HG02973 (cell line): ENCODE results near the gene PDCD7.
"Not testable (repeated sequence)": the region's sequence is repeated elsewhere in the genome, so short reads cannot be mapped to it uniquely, and the experiment has no call there.

ENCODE experiments used
- ATAC-seq: cut with Tn5 transposase; IDR thresholded peaks from one replicate; pipeline ENCODE4 v1.9.1; 2021; ENCODE audit warnings: moderate library complexity; ENCODE audit not compliant: unreplicated experiment

The PDCD7 gene

GRCh38 chr15:65132878-65133547 lies 595 bp downstream of the PDCD7 start:
- peak; percentile 40 for ATAC-seq

GRCh38 chr15:65130941-65131340 lies 2.7 kb downstream of the PDCD7 start:
- no peak for ATAC-seq

GRCh38 chr15:65115542-65115941 lies 18.1 kb downstream of the PDCD7 start:
- ATAC-seq = no peak

GRCh38 chr15:65115086-65115485 lies 18.5 kb downstream of the PDCD7 start, which contains the start of gene UBAP1L:
UBAP1L (minus strand) TSS chr15:65115200; CDS start chr15:65106215, 8,985 bp downstream.
- ATAC-seq = no peak

- no peak for ATAC-seq
Observed at GRCh38 chr15:65110676-65111292, 22.8 kb downstream of the PDCD7 start.

GRCh38 chr15:65106011-65106590 lies 27.5 kb downstream of the PDCD7 start:
- no peak for ATAC-seq

GRCh38 chr15:65105038-65105437 lies 28.6 kb downstream of the PDCD7 start:
- ATAC-seq = no peak

- no peak for ATAC-seq
Observed at GRCh38 chr15:65102912-65103311, 30.7 kb downstream of the PDCD7 start.

- ATAC-seq = no peak
Observed at GRCh38 chr15:65101891-65102708, 31.5 kb downstream of the PDCD7 start.

GRCh38 chr15:65101411-65101890 lies 32.2 kb downstream of the PDCD7 start:
- ATAC-seq = no peak

GRCh38 chr15:65100442-65100841 lies 33.2 kb downstream of the PDCD7 start:
- ATAC-seq = no peak

GRCh38 chr15:65099801-65100200 lies 33.8 kb downstream of the PDCD7 start:
- ATAC-seq = not testable (repeated sequence)

- ATAC-seq = no peak
Observed at GRCh38 chr15:65099336-65099735, 34.3 kb downstream of the PDCD7 start.

GRCh38 chr15:65097651-65098263 lies 35.9 kb downstream of the PDCD7 start:
- ATAC-seq = no peak

GRCh38 chr15:65096481-65097385 lies 36.9 kb downstream of the PDCD7 start:
- no peak for ATAC-seq

GRCh38 chr15:65095747-65096104 lies 37.9 kb downstream of the PDCD7 start:
- ATAC-seq = no peak

- ATAC-seq = no peak
Observed at GRCh38 chr15:65095011-65095746, 38.4 kb downstream of the PDCD7 start.

- no peak for ATAC-seq
Observed at GRCh38 chr15:65094294-65094995, 39.2 kb downstream of the PDCD7 start.

GRCh38 chr15:65093793-65094170 lies 39.8 kb downstream of the PDCD7 start:
- ATAC-seq = not testable (repeated sequence)
